GM19351 (cell line): Measurements from ENCODE around the gene KLHL13.
A peak's percentile ranks its signal among the peaks of the same experiment; 100 is the strongest.
"Not testable (repeated sequence)": the region's sequence is repeated elsewhere in the genome, so short reads cannot be mapped to it uniquely, and the experiment has no call there.

Experiments
- ATAC-seq: cut with Tn5 transposase; IDR thresholded peaks from one replicate; pipeline ENCODE4 v1.9.1; 2021; ENCODE audit warnings: mild to moderate bottlenecking, moderate library complexity; ENCODE audit not compliant: unreplicated experiment

The KLHL13 gene

GRCh38 chrX:118116713-118117550 lies at the start of gene KLHL13:
KLHL13 (minus strand) TSS chrX:118116810; CDS start chrX:118028473, 88,337 bp downstream.
- ATAC-seq = peak; percentile 32

GRCh38 chrX:118164138-118164537 lies 47.5 kb upstream of the KLHL13 start:
- no peak for ATAC-seq

GRCh38 chrX:118156953-118157608 lies 40.5 kb upstream of the KLHL13 start:
- no peak for ATAC-seq

- ATAC-seq = no peak
Observed at GRCh38 chrX:118156254-118156952, 39.8 kb upstream of the KLHL13 start.

GRCh38 chrX:118153270-118153669 lies 36.7 kb upstream of the KLHL13 start:
- no peak for ATAC-seq

GRCh38 chrX:118152721-118153120 lies 36.1 kb upstream of the KLHL13 start:
- no peak for ATAC-seq

GRCh38 chrX:118148737-118149136 lies 32.1 kb upstream of the KLHL13 start:
- no peak for ATAC-seq

- ATAC-seq = not testable (repeated sequence)
Observed at GRCh38 chrX:118147771-118148170, 31.2 kb upstream of the KLHL13 start.

- ATAC-seq = no peak
Observed at GRCh38 chrX:118143578-118143977, 27.0 kb upstream of the KLHL13 start.

- ATAC-seq = no peak
Observed at GRCh38 chrX:118131336-118131735, 14.7 kb upstream of the KLHL13 start.

- ATAC-seq = no peak
Observed at GRCh38 chrX:118129681-118130080, 13.1 kb upstream of the KLHL13 start.

- ATAC-seq = no peak
Observed at GRCh38 chrX:118128724-118129123, 12.1 kb upstream of the KLHL13 start.

- ATAC-seq = no peak
Observed at GRCh38 chrX:118126286-118126685, 9.7 kb upstream of the KLHL13 start.

- ATAC-seq = not testable (repeated sequence)
Observed at GRCh38 chrX:118124243-118124642, 7.6 kb upstream of the KLHL13 start.

GRCh38 chrX:118117741-118118140 lies 1.1 kb upstream of the KLHL13 start:
- no peak for ATAC-seq

GRCh38 chrX:118115953-118116712 lies 477 bp downstream of the KLHL13 start:
- peak; percentile 48 for ATAC-seq

GRCh38 chrX:118114971-118115370 lies 1.6 kb downstream of the KLHL13 start:
- ATAC-seq = no peak

GRCh38 chrX:118109065-118109464 lies 7.5 kb downstream of the KLHL13 start:
- no peak for ATAC-seq

GRCh38 chrX:118108304-118108703 lies 8.3 kb downstream of the KLHL13 start:
- no peak for ATAC-seq

- no peak for ATAC-seq
Observed at GRCh38 chrX:118100091-118100490, 16.5 kb downstream of the KLHL13 start.

GRCh38 chrX:118088084-118088483 lies 28.5 kb downstream of the KLHL13 start:
- no peak for ATAC-seq
